Activated T-cell treated with anti-CD3 and anti-CD28 coated beads for 4 hours (primary cell): ENCODE data around the gene HSD17B2.

ENCODE experiments used
- DNase-seq: peaks from one replicate; pipeline ENCODE4 v3.0.0-alpha.2; 2020

HSD17B2 gene

GRCh38 chr16:82051656-82052055 is 16.6 kb downstream of the HSD17B2 start:
- DNase-seq: no peak

- DNase-seq: no peak
These were observed 20.1 kb downstream of the HSD17B2 start for GRCh38 chr16:82055117-82055516.

- DNase-seq: no peak
These were observed 20.9 kb downstream of the HSD17B2 start for GRCh38 chr16:82055728-82056549.

DNA sequence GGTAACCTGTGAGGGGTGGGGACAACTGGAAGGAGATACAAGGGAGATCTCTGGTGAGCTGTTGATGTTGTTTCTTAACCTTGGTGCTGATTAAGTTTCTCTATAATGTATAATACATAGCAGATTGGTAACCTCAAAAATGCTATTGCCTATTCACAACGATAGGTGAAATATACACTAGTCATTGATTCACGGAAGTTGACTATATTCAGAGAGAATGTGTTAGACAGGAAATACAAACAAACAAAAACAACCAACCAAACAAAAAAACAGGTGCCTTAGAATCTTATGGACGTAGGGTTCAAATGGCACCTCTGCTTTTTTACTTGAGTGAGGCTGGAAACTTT is 21.5 kb downstream of the HSD17B2 start:
- DNase-seq: no peak

DNA sequence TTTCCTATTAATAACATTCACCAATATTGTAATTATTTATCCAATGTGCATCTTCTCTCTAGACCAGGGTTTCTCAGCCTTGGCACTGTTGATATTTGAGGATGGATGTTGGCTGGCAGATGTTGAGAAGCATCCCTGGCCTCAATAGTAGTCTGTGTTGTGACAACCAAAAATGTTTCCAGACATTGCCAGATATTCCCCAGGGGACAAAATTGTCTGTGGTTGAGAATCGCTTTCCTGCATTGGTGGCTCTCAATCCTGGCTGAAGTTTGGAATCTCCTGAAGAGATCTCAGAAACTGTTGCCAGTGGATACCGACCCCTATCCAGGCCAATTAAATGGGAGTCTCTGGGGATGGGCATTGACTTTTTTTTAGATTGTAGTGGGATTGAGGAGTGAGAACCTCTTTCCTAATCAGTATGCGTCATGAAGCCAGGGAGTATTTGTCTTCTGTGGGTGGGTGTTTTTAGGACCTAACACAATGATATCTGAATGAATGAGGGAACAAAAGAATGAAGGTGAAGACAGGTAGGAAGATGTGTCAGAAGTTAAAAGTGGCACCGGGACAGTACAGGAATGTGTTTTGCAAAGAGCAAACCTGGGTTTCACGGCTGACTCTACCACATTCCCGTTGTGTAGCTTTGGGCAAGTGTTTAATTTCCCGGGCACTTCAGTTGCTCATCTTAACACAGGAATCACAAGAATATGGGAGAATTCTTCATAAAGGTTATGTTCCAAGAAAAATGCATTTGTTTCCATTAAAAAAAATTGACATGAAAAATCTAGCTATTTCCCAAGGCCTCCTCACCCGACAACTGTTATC is 24.3 kb downstream of the HSD17B2 start:
- DNase-seq: no peak

DNA sequence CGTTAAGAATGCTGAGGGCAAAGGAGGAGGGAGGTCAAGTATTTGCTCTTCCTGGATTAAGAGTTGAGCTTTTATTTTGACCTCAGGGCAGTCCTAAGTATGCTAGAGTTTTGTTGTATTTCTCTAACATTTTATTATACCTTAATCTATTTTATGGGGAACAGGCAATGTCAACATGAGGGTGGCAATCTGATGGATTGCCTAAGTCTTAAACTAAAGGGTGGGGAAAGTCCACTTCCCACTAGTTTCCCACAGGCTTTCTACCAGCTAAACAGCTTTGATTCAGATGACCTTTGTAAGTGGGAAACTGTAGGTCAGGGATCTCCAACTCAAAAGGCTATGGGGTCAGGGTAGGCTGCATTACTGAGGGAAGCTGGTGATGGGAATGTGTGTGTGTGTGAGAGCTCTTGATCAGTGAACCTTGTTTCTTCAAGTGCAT is 24.9 kb downstream of the HSD17B2 start:
- no peak for DNase-seq

GRCh38 chr16:82061861-82062525 is 26.9 kb downstream of the HSD17B2 start:
- DNase-seq: no peak

DNA sequence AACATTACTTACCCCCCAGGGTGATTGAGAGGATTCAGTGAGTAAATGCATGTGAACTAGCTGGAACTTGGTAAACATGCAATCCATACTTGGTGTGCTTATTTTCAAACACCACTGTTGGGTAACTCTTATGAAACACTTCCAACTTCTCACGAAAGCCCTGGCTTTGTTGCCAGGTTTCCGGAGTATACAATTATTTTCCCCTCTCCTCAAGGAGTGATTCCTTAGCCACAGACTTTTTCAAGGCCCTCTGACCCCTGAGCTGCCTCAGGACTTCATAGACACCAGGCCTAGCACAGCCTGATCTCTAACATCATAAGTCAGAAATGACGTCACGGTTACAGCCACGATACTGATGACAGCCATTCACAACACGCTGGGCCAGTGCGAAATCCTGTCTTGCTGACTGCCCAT is 27.6 kb downstream of the HSD17B2 start:
- no peak for DNase-seq

DNA sequence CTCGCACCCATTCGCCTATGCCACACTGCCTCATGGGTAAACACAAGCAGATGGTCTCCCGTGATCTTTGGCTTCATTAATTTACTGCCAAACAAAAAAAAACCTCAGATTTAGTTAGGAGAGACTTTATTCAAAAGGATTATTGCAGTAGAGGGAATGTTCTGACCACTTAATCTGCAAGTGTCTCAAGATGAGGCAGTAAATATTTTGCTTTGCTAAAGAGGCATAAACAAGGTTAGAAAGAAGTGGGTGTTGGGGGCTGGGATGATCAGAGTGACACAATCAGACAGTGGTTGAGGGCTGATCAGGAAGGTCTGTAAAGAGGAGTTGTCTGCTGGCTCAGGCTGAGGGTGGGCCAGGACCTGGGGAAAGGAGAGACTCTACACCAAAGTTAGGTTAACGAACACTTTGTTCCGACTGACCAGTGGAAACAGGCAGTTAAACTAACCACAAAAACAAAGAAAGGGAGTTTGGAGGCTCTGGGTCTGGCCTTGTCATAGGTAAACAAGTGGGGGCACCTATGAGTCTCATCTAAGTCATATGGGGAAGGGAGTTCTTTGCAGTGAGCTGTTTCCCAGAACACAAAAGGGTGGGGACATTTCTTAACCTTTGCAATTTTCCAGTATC is 28.5 kb downstream of the HSD17B2 start:
- DNase-seq: no peak

DNA sequence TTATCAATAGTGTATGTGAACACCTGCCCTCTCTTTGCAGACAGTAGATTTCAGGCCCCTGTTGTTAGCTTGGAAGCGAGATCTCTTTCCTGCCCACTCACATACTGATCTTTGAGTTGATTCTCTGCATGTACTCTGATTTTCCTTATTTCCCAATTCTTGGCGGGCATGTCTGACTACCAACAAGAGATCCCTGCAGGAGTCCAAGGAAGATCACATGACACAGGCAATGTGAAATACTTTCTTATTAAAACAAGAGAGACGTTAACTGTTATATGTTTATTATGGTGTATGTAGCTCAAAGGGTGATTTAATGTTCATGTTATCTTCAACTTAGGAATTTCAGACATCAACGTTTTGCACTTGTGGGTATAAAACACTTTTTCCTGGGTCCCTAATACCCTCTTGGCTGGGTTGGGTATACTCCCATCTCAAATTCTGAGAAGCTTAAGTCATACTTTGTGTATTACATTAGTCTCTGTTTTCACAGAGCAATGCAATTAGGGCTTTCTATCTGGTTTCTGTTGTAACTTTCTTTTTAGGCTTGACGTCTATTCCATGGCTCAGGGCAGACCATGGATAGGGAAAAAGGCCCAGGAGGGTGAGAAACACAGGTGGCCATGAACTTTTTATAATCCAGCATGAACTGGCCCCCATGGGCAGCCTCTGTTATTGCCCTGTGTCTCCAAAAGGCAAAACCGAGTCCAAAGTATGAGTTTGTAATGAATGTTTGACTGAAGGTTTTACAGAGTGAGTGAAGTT is 32.2 kb downstream of the HSD17B2 start:
- no peak for DNase-seq

DNA sequence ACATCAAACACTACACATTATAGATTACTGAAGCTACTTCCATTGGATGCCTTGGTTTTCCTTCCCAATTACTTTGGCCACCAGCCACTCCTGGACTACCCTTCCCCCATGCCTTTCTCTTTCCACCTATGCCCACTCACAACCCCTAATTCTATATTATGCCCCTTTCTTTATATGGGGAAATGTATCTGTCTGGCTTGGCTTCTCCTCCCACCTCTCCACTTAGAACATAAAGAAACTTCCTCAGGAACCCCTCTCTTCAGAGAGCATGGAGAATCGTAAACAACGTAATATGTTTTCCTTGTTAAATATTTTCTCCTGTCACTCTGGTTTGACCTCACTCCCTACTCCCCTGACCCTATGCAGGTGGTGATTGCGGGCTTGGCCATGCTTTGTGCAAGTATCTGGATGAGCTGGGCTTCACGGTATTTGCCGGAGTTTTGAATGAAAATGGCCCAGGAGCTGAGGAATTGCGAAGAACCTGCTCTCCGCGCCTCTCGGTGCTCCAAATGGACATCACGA is 32.8 kb downstream of the HSD17B2 start:
- no peak for DNase-seq

GRCh38 chr16:82070656-82071369 is 35.8 kb downstream of the HSD17B2 start:
- no peak for DNase-seq

DNA sequence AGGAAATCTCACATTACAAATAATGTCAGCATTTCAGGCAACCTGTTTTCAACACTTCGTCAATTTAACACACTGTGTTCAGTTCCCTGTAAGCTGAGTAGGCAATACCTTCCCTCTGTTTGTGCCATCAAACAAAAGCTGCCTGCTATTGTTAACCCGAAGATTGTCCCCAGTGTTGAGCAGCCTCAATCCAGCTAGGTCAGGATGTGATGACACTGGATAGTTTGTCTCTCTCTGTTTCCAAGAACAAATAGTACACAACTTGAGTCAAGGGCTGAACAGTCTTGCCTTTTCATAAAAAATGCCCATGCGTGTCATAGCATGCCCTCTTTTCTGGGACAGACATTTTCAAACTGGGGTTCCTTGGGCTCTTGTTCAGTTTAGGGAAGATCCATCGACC is 36.4 kb downstream of the HSD17B2 start:
- DNase-seq: no peak

DNA sequence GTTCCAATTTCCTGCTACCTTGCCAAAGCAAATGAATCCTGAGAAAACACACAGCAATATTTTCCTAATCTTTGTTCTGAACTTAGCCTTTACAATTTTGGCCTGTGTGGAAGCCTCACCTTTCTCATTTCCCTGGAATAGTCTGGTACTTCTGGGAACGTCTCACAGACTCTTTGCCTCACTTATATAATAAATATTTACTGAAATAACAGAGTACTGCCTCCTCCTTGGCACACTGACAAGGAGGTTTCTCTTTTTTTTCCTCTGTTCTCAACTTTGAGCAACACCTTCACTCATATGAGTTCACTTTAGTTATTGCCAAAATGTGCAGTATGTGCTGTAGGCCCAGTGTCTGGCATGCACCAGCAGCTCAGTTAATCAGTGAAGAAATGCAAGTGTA is 37.3 kb downstream of the HSD17B2 start:
- DNase-seq: no peak

DNA sequence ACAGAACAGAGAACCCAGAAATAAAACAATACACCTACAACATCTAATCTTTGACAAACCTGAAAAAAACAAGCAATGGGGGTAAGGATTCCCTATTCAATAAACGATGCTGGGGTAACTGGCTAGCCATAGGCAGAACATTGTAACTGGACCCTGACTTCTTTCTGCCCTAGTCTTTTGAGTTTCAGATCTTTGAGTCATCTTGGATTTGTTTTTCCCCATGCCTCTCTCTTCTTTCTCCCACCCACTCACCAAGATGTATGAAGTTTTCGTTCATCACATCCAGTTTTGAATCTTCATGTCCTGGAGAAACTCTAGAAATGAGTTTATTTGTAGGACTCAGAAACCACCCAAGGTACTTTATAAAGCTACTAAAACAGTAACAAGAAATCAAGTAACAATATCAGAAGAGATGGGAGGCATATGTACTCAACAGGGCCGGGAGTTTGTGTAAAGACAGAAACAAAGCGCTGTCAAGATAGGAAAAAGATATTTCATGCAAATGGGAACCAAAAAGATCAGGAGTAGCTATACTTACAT is 39.0 kb downstream of the HSD17B2 start:
- DNase-seq: no peak

DNA sequence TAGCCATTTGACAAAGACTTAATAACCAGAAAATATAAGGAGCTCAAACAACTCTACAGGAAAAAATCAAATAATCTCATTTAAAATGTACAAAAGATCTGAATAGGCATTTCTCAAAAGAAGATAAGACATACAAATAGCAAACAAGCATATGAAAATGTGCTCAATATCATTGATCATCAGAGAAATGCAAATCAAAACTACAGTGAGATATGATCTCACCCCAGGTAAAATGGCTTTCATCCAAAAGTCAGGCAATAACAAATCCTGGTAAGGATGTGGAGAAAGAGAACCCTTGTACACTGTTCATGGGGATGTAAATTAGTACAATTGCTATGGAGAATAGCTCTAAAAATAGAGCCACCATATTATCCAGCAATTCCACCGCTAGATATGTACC is 43.1 kb downstream of the HSD17B2 start:
- no peak for DNase-seq

GRCh38 chr16:82079892-82080291 is 44.8 kb downstream of the HSD17B2 start:
- no peak for DNase-seq

GRCh38 chr16:82081264-82081663 is 46.2 kb downstream of the HSD17B2 start:
- no peak for DNase-seq

GRCh38 chr16:82082097-82082496 is 47.0 kb downstream of the HSD17B2 start:
- DNase-seq: no peak

- DNase-seq: no peak
These were observed 47.6 kb downstream of the HSD17B2 start for GRCh38 chr16:82082543-82083244.
